Endothelial cell of umbilical vein (primary cell): ENCODE data around the gene ZNF850.

Experiments
- CTCF ChIP-seq, 2 donors: IDR thresholded peaks; 1 replicate in 1 of 2; 2 replicates in 1 of 2; pipeline ENCODE4 v1.5.1; 2011; ENCODE audit warnings: low read length in 2 of 2, mild to moderate bottlenecking in 2 of 2, moderate library complexity in 2 of 2, control low read depth in 1 of 2, inconsistent platforms in 1 of 2, low read depth in 1 of 2; ENCODE audit not compliant: insufficient read depth in 1 of 2; ENCODE audit errors: extremely low read depth in 1 of 2
- EZH2 ChIP-seq: IDR thresholded peaks from 2 replicates; pipeline ENCODE4 v1.6.1; 2012; ENCODE audit warnings: borderline replicate concordance, low read depth, mild to moderate bottlenecking, moderate library complexity, low read length, inconsistent platforms; ENCODE audit not compliant: severe bottlenecking
- MYC ChIP-seq: IDR thresholded peaks from one replicate; pipeline ENCODE4 v1.6.1; 2011; ENCODE audit warnings: mild to moderate bottlenecking, low read depth, low read length
- POLR2A ChIP-seq: IDR thresholded peaks from 2 replicates; pipeline ENCODE4 v1.6.1; 2012; ENCODE audit warnings: low read depth, mild to moderate bottlenecking, control low read depth, low read length
- POLR2AphosphoS5 ChIP-seq: IDR thresholded peaks from 2 replicates; pipeline ENCODE4 v1.6.1; 2012; ENCODE audit warnings: low read depth, mild to moderate bottlenecking, control low read depth, low read length, moderate library complexity; ENCODE audit not compliant: insufficient read depth

DNA sequence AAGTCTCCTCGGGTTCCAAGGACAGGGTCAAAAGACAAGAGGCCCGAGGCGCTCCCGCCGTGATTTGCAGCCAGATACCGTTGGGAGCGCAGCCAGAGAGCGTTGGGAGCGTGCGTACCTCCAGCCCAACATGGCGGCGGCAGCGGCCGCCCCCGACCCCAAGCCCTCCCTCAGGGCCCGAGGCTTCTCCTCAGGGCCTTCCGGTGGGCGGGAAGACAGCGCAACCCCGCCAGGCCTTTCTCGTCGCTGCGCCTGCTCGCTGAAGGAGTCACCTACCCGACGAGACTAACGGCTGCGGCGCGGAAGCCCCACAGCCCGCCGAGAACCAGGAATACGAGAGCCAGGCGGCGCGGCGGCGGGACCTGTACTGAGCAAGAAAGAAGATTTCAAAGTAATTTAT is 3.2 kb upstream of the ZNF850 start:
- no peak for TF ChIP-seq POLR2AphosphoS5
- TF ChIP-seq CTCF (IDR thresholded peaks at IDR 0.05; ENCODE audit: extremely low read depth in 1 of 2, insufficient read depth in 1 of 2, low read depth in 1 of 2, low read length in 2 of 2): no peak
- TF ChIP-seq EZH2: no peak
- TF ChIP-seq POLR2A: no peak
- TF ChIP-seq MYC: no peak
